PC-9 (cell line): ENCODE results near the gene SEC61G. TPM values are rescaled to one million over a fixed set of nuclear protein-coding genes. Genes with fewer than 3 reads are reported as not detected.

ENCODE experiments used
- BruUV-seq: library from RNA; stranded (reverse); fragments of 400-500 nt; replicated peaks from 2 replicates; lab custom pipeline; 2021; lab: Mats Ljungman, UMichigan
- CTCF ChIA-PET: fragments of 300-600 bp; sonication (Branson Sonifier 250); formaldehyde crosslinking; loops from one replicate; lab custom pipeline; 2022; ENCODE audit warnings: antibody characterized with exemption; lab: Charles Lee
- POLR2A ChIA-PET: fragments of 300-600 bp; sonication (Branson Sonifier 250); formaldehyde crosslinking; loops from one replicate; lab custom pipeline; 2022; ENCODE audit warnings: antibody characterized with exemption; ENCODE audit not compliant: unreplicated experiment; lab: Charles Lee
- DNase-seq, 2 experiments: peaks; one replicate each; pipeline versions ENCODE4 v3.0.0 to v3.0.0-alpha.2; 2015 to 2022; ENCODE audit warnings: mixed read lengths in 1 of 2
- H2AFZ ChIP-seq: fragments of 200-600 bp; sonication (generic); 2 replicates; pipeline ENCODE4 v1.8.1; 2017; ENCODE audit warnings: antibody characterized with exemption
- H3F3A ChIP-seq: fragments of 200-600 bp; sonication (generic); 2 replicates; pipeline ENCODE4 v1.8.1; 2017; ENCODE audit warnings: antibody characterized with exemption, mild to moderate bottlenecking, low read depth; ENCODE audit not compliant: insufficient read depth
- H3K27ac ChIP-seq: fragments of 200-600 bp; sonication (generic); 2 replicates; pipeline ENCODE4 v1.6.1; 2016; ENCODE audit warnings: mixed run types
- H3K27me3 ChIP-seq: fragments of 200-600 bp; sonication (generic); 2 replicates; pipeline ENCODE4 v1.6.1; 2016; ENCODE audit warnings: low read depth, mixed run types; ENCODE audit not compliant: insufficient read depth
- H3K36me3 ChIP-seq: fragments of 200-600 bp; sonication (generic); 2 replicates; pipeline ENCODE4 v1.6.1; 2016; ENCODE audit warnings: low read depth, mixed run types
- H3K4me1 ChIP-seq: fragments of 200-600 bp; sonication (generic); replicated peaks from 2 replicates; pipeline ENCODE4 v1.6.1; 2016; ENCODE audit warnings: mixed run types; ENCODE audit not compliant: insufficient read depth
- H3K4me2 ChIP-seq: fragments of 200-600 bp; sonication (generic); 2 replicates; pipeline ENCODE4 v1.6.1; 2017; ENCODE audit warnings: mixed run types
- H3K4me3 ChIP-seq: fragments of 200-600 bp; sonication (generic); 2 replicates; pipeline ENCODE4 v1.6.1; 2016; ENCODE audit warnings: mixed run types
- H3K79me2 ChIP-seq: fragments of 200-600 bp; sonication (generic); 2 replicates; pipeline ENCODE4 v1.6.1; 2017; ENCODE audit warnings: low read depth, mixed run types
- H3K9me2 ChIP-seq: fragments of 200-600 bp; sonication (generic); 2 replicates; pipeline ENCODE4 v1.8.1; 2017; ENCODE audit warnings: mild to moderate bottlenecking; ENCODE audit not compliant: insufficient read depth
- H3K9me3 ChIP-seq: fragments of 200-600 bp; sonication (generic); 2 replicates; pipeline ENCODE4 v1.8.1; 2016; ENCODE audit warnings: low read depth; ENCODE audit not compliant: insufficient read depth
- H4K20me1 ChIP-seq: fragments of 200-600 bp; sonication (generic); 2 replicates; pipeline ENCODE4 v1.8.1; 2017; ENCODE audit not compliant: insufficient read depth
- EZH2 ChIP-seq: fragments of 200-600 bp; sonication (generic); IDR thresholded peaks from 2 replicates; pipeline ENCODE4 v1.8.0; 2017; ENCODE audit warnings: antibody characterized with exemption, low read depth
- intact Hi-C: fragments of 100-400 bp; cut with micrococcal nuclease; formaldehyde crosslinking; loops from one replicate; pipeline ENCODE4 v1.10.0; 2022; ENCODE audit not compliant: unreplicated experiment
- total RNA-seq: library from RNA; stranded (reverse); gene quantifications from 2 replicates; pipeline ENCODE4 v1.2.3, GENCODE V29; 2021
- TF ChIP-seq, protein P1 (sequence below): fragments of 200-600 bp; sonication (generic); conservative IDR thresholded peaks from 2 replicates; pipeline ENCODE4 v1.6.1; 2017; ENCODE audit warnings: mixed run types, antibody characterized with exemption, mild to moderate bottlenecking, moderate library complexity

SEC61G gene
- total RNA-seq, 1 experiment from 2014 or later: 261 TPM

GRCh38 chr7:54747234-54747633 is 11.8 kb downstream of the SEC61G start:
- no TSS peak for BruUV-seq
- ChIA-PET CTCF (no interaction called here), POLR2A (no interaction called here)
- no peak overlapping the region for H3K27ac ChIP-seq
- H3K4me2 ChIP-seq: no peak overlapping the region
- H2AFZ ChIP-seq: no peak overlapping the region
- H3K4me3 ChIP-seq: no peak overlapping the region
- H3K79me2 ChIP-seq: peaks cover 8% of the 10 kb centered on the region; the same call in 1 of the 2 replicates
- no peak for TF ChIP-seq EZH2
- TF ChIP-seq, protein P1, sequence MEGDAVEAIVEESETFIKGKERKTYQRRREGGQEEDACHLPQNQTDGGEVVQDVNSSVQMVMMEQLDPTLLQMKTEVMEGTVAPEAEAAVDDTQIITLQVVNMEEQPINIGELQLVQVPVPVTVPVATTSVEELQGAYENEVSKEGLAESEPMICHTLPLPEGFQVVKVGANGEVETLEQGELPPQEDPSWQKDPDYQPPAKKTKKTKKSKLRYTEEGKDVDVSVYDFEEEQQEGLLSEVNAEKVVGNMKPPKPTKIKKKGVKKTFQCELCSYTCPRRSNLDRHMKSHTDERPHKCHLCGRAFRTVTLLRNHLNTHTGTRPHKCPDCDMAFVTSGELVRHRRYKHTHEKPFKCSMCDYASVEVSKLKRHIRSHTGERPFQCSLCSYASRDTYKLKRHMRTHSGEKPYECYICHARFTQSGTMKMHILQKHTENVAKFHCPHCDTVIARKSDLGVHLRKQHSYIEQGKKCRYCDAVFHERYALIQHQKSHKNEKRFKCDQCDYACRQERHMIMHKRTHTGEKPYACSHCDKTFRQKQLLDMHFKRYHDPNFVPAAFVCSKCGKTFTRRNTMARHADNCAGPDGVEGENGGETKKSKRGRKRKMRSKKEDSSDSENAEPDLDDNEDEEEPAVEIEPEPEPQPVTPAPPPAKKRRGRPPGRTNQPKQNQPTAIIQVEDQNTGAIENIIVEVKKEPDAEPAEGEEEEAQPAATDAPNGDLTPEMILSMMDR: no peak
- H4K20me1 ChIP-seq: peaks cover 43% of the 10 kb centered on the region
- no peaks in the 10 kb centered on the region for H3K27me3 ChIP-seq
- intact Hi-C loops: no loop called here
- H3K9me3 ChIP-seq: no peaks in the 10 kb centered on the region
- H3K9me2 ChIP-seq: no peaks in the 10 kb centered on the region
- peaks cover 25% of the 10 kb centered on the region; the same call in 1 of the 2 replicates for H3F3A ChIP-seq
- DNase-seq: no peak
- no peaks in the 10 kb centered on the region for H3K4me1 ChIP-seq
- peaks cover 48% of the 10 kb centered on the region for H3K36me3 ChIP-seq

GRCh38 chr7:54743580-54743979 is 15.4 kb downstream of the SEC61G start:
- H3K79me2 ChIP-seq: no peaks in the 10 kb centered on the region
- BruUV-seq: no TSS peak
- H3K9me2 ChIP-seq: no peaks in the 10 kb centered on the region
- peaks cover 14% of the 10 kb centered on the region for H3K36me3 ChIP-seq
- no peak overlapping the region for H3K4me3 ChIP-seq
- no peak overlapping the region for H3K27ac ChIP-seq
- POLR2A ChIA-PET: no interaction called here
- no peaks in the 10 kb centered on the region for H3K9me3 ChIP-seq
- no peak overlapping the region for H2AFZ ChIP-seq
- DNase-seq: no peak
- CTCF ChIA-PET: no interaction called here
- no peak overlapping the region for H3K4me2 ChIP-seq
- 0 out of 2 replicates have a peak, but pooled peaks cover 9% of the 10 kb centered on the region for H4K20me1 ChIP-seq
- no peaks in the 10 kb centered on the region for H3K4me1 ChIP-seq
- no peaks in the 10 kb centered on the region for H3K27me3 ChIP-seq
- H3F3A ChIP-seq: peaks cover 11% of the 10 kb centered on the region; the same call in 1 of the 2 replicates
- intact Hi-C loops: no loop called here
- TF ChIP-seq, protein P1: no peak
- TF ChIP-seq EZH2: no peak

DNA sequence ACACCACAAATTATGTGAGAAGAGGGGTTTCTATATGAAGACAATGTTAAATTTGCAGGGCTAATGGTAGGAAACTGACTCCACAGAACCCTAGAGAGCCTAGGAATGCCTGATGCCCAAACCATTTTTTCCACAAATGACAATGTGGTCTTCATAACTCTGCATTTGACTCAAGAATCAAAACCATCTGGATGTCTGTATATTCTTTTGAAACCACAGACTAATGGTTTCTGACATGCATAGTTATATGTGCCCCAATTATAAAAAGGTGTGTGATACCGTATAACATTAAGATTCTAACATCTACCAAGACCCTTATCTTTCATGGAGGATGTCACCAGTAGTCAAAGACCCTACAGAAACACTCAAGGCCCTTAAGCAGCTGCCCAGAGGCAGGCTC is 20.3 kb downstream of the SEC61G start:
- Histone ChIP-seq H3K36me3 (no peaks in the 10 kb centered on the region), H3F3A (0 out of 2 replicates have a peak, but pooled peaks cover 5% of the 10 kb centered on the region), H3K27ac (no peak overlapping the region), H3K4me1 (no peaks in the 10 kb centered on the region), H4K20me1 (no peaks in the 10 kb centered on the region), H3K27me3 (no peaks in the 10 kb centered on the region), H3K4me3 (no peak overlapping the region), H2AFZ (no peak overlapping the region), H3K9me2 (peaks cover 6% of the 10 kb centered on the region; the same call in 1 of the 2 replicates), H3K79me2 (no peaks in the 10 kb centered on the region), H3K9me3 (no peaks in the 10 kb centered on the region), H3K4me2 (no peak overlapping the region)
- no peak for TF ChIP-seq EZH2
- TF ChIP-seq, protein P1: no peak
- DNase-seq: no peak
- ChIA-PET CTCF (no interaction called here), POLR2A (no interaction called here)
- intact Hi-C loops: no loop called here
- BruUV-seq: no TSS peak
